Adrenal gland (tissue), 12 donors: ENCODE results near the gene CCNK. TPM values are rescaled to one million over a fixed set of nuclear protein-coding genes. Genes with fewer than 3 reads are reported as not detected.

Experiments
- DNase-seq, 7 donors: peaks; one replicate each; pipeline ENCODE4 v3.0.0-alpha.2; 2019 to 2020
- H3K27ac ChIP-seq, 5 donors: fragments of 200-600 bp; sonication (generic) in 4 of 5; 1 replicate in 3 of 5; 2 replicates in 2 of 5; pipeline versions ENCODE4 v1.5.1 to v1.8.0; 2016 to 2020; ENCODE audit warnings: mild to moderate bottlenecking in 1 of 5
- H3K27me3 ChIP-seq: fragments of 200-600 bp; 2 replicates; pipeline ENCODE4 v1.8.0; 2021
- H3K36me3 ChIP-seq, 2 donors: fragments of 200-600 bp; replicated peaks in 1 of 2; 1 replicate in 1 of 2; 2 replicates in 1 of 2; pipeline versions ENCODE4 v1.5.1 to v1.8.0; 2018 to 2022
- H3K4me1 ChIP-seq, 2 donors: fragments of 200-600 bp; replicated peaks in 1 of 2; 1 replicate in 1 of 2; 2 replicates in 1 of 2; pipeline versions ENCODE4 v1.5.1 to v1.8.0; 2018 to 2021
- H3K4me3 ChIP-seq, 4 donors: fragments of 200-600 bp; sonication (generic) in 3 of 4; one replicate each; pipeline ENCODE4 v1.5.1; 2016 to 2018
- H3K9me3 ChIP-seq, 3 donors: fragments of 200-600 bp; sonication (generic) in 1 of 3; replicated peaks in 1 of 3; 1 replicate in 2 of 3; 2 replicates in 1 of 3; pipeline versions ENCODE4 v1.5.1 to v1.8.0; 2016 to 2021
- POLR2A ChIP-seq, 2 donors: fragments of 450-650 bp; IDR thresholded peaks; one replicate each; pipeline ENCODE4 v1.6.1; 2017; ENCODE audit warnings: antibody characterized with exemption in 2 of 2, mild to moderate bottlenecking in 2 of 2, moderate library complexity in 1 of 2
- WGBS, 4 donors: extraction: QIAGEN DNeasy Blood & Tissue Kit in 2 of 4; methylation state at CpG; one replicate each; pipeline versions ENCODE4 v1.1.5 to v1.1.7; 2013 to 2017; 5-methylcytosine and 5-hydroxymethylcytosine counted together
- intact Hi-C, 2 donors: fragments of 100-400 bp; cut with DNase I; formaldehyde crosslinking; loops; one replicate each; pipeline versions ENCODE4 v1.14.1 to v1.15.0; 2022 to 2023
- polyA plus RNA-seq, 3 donors: library from polyadenylated mRNA; stranded (reverse); fragments of 200-250 nt in 2 of 3; fragments of 350-450 nt in 1 of 3; fragmentation: Illumina TruSeq in 1 of 3; extraction: RNeasy Lipid Tissue Mini Kit (QIAGEN cat#74804) in 1 of 3; gene quantifications; one replicate each; pipeline ENCODE4 v1.2.3, GENCODE V29; 2013 to 2014
- total RNA-seq, 9 donors: library from RNA; depleted of rRNA in 4 of 9; stranded (reverse); fragments of >200 nt in 4 of 9; fragments of 120-200 nt in 1 of 9; fragmentation: NEBNext Ultra II Directional in 1 of 9; extraction: Animal tissue kit (Norgen Biotek cat#: 25700) in 1 of 9; gene quantifications; one replicate each; pipeline versions ENCODE4 v1.1.0 to v1.2.4, GENCODE V29; 2013 to 2023
- TF ChIP-seq, protein P1 (sequence below), 6 experiments: fragments of 450-650 bp in 4 of 6; fragments of 200-600 bp in 2 of 6; sonication (generic) in 1 of 6; IDR thresholded peaks; 1 replicate in 5 of 6; 2 replicates in 1 of 6; pipeline versions ENCODE4 v1.5.1 to v1.8.0; 2016 to 2021; ENCODE audit warnings: antibody characterized with exemption in 6 of 6, mild to moderate bottlenecking in 2 of 6, moderate library complexity in 1 of 6
- donor health status: healthy with polysubstance abuse.
- donor health status: Bipolar disorder and iron deficiency.
- donor health status: DM: yes; HTN: yes; CAD: no.
- donor health status: DM: no; HTN: no; CAD: no.
- donor health status: DM: no; HTN: no; CAD: no.
- donor health status: DM: yes; HTN: yes; CAD: no.

Gene CCNK
- total and polyA plus RNA-seq, 12 donors = 9.9 to 44.3 (median 20.2) TPM

DNA sequence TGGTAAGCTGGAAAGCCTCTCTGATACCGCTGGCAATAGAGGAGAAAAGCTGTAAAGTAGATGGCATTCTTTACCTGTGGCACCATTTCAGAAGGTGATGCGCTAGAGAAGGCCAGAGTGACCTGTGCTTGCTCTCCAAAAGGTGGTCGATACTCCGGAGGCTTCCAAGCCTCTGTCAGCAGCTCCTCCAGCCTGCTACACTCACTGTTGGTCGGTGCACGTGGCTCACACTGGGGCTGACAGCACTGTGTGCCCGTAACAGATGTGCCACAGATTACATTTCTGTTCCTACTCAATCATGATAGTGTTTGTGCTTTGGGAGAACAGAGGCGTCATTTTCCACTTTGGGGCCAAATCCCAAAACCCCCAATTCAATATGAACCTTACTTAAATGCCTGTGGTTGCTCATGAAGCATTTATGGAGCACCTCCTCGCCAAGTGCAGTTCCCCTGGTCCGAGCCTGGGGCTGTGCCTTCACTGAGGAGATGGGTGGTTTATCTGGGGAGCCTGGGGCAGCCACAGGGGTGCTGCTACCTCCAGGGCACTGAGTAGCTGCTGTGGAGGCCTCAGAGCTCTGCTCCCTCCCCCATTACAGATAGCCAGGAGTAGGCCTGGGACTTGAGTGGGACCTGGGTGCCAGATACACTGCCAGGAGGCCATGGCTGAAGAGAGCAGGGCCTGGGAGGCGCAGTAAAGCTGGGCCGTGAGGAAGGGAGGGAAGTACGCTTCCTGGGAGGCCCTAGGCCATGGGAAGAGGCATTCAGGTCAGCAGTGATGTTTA lies 26.8 kb downstream of the CCNK start:
- Histone ChIP-seq H3K27me3 (no peaks in the 10 kb centered on the region), H3K27ac (no peak overlapping the region), H3K36me3 (peaks cover 0 to 85% of the 10 kb centered on the region in 2 donors), H3K9me3 (no peaks in the 10 kb centered on the region), H3K4me3 (no peak overlapping the region), H3K4me1 (no peaks in the 10 kb centered on the region)
- 88 to 94% (median 93%) methylated on average over 13 of the region's 13 CpGs for WGBS, 4 donors
- intact Hi-C loops = no loop called here
- TF ChIP-seq POLR2A (IDR thresholded peaks at IDR 0.05) = no peak
- peak in 1 of 7 donors; percentile 48 for DNase-seq

DNA sequence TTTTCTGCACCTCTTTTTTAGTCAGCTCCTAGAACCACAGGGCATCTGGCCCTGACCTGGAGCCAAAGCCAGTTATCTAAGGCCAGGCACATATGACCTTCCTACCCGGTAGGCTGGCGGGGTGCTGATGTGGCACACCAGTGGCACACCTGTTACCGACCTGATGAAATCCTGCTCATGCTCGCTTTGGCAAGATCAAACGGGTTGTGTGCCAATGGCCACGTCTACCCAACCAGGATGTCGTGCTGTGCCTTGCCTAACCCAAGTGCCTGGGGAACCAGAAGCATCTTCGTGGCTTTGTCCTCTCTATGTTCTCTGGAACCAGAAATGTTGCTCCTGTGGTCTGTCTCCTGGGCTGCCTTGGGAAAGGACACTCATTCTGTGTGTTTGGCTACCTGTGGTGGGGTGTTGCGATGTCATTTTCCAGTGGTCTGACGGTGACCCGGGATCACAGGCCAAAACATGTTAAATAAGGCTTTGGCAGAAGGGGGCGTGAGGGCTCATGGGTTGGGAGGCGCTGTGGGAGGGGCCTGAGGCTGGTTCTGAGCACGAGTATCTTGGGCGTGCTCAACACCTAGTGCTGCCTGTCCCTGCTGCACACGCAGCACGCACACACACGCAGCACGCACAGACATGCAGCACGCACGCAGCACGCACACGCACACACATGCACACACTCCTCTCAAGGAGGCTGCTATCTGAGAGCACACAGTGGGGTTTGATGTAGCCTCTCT lies 27.9 kb downstream of the CCNK start:
- Histone ChIP-seq H3K27me3 (no peaks in the 10 kb centered on the region), H3K4me1 (no peaks in the 10 kb centered on the region), H3K36me3 (peaks cover 0 to 81% of the 10 kb centered on the region in 2 donors), H3K4me3 (no peak overlapping the region), H3K27ac (no peak overlapping the region), H3K9me3 (no peaks in the 10 kb centered on the region)
- TF ChIP-seq POLR2A (IDR thresholded peaks at IDR 0.05) = no peak
- TF ChIP-seq, protein P1, sequence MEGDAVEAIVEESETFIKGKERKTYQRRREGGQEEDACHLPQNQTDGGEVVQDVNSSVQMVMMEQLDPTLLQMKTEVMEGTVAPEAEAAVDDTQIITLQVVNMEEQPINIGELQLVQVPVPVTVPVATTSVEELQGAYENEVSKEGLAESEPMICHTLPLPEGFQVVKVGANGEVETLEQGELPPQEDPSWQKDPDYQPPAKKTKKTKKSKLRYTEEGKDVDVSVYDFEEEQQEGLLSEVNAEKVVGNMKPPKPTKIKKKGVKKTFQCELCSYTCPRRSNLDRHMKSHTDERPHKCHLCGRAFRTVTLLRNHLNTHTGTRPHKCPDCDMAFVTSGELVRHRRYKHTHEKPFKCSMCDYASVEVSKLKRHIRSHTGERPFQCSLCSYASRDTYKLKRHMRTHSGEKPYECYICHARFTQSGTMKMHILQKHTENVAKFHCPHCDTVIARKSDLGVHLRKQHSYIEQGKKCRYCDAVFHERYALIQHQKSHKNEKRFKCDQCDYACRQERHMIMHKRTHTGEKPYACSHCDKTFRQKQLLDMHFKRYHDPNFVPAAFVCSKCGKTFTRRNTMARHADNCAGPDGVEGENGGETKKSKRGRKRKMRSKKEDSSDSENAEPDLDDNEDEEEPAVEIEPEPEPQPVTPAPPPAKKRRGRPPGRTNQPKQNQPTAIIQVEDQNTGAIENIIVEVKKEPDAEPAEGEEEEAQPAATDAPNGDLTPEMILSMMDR (IDR thresholded peaks at IDR 0.05) = no peak
- peak in 2 of 7 donors; percentile 21 to 54 for DNase-seq
- intact Hi-C loops = no loop called here
- 70 to 83% (median 79%) methylated on average over 9 to 23 of the region's 23 CpGs for WGBS, 4 donors

DNA sequence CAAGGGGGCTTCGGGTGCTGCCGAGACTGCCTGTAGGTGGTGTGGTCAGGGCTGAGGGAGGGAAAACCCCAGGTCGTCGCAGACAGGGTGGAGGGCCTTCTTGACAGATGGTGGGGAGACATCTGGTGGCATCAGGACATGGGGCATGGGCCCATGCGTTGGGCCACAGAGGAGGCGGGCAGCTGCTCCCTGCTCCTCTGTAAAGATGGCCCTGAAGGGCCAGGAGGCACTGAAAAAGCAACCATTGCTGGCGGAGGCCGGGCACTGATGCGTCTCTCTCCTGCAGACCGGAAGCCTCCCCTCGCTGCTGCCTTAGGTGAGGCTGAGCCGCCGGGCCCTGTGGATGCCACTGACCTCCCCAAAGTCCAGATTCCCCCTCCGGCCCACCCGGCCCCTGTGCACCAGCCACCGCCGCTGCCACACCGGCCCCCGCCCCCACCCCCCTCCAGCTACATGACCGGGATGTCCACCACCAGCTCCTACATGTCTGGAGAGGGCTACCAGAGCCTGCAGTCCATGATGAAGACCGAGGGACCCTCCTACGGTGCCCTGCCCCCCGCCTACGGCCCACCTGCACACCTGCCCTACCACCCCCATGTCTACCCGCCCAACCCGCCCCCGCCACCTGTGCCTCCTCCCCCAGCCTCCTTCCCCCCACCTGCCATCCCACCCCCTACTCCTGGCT lies 28.8 kb downstream of the CCNK start:
- Histone ChIP-seq H3K36me3 (peaks cover 0 to 83% of the 10 kb centered on the region in 2 donors), H3K9me3 (no peaks in the 10 kb centered on the region), H3K27ac (no peak overlapping the region), H3K4me3 (no peak overlapping the region), H3K27me3 (no peaks in the 10 kb centered on the region), H3K4me1 (no peaks in the 10 kb centered on the region)
- intact Hi-C loops = no loop called here
- 87 to 93% (median 90%) methylated on average over 16 to 27 of the region's 27 CpGs for WGBS, 4 donors
- DNase-seq = peak in 1 of 7 donors; percentile 48
- no peak for TF ChIP-seq POLR2A (IDR thresholded peaks at IDR 0.05)
- TF ChIP-seq, protein P1 (IDR thresholded peaks at IDR 0.05) = no peak

DNA sequence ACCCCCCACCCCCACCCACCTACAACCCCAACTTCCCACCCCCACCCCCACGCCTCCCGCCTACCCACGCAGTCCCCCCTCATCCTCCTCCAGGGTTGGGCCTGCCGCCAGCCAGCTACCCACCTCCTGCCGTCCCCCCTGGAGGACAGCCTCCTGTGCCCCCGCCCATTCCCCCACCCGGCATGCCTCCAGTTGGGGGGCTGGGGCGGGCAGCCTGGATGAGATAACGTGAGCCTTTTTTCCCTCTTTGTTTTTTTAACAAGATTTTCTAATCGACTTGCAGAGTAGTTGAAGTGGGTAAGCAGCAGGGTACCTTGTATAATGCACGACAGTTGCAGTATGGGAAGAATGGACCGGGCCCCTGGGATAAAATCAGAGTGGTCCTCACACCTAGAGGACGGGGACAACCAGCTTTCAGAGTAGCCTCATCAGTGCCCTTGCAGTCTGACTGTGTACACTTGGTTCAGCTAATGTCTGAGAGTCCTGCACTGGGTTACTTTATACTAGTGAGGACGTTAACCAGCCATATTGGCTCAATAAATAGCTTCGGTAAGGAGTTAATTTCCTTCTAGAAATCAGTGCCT lies 29.4 kb downstream of the CCNK start:
- Histone ChIP-seq H3K27ac (peak overlapping the region in 1 of 5 donors; percentile 17), H3K4me3 (no peak overlapping the region), H3K36me3 (peaks cover 0 to 77% of the 10 kb centered on the region in 2 donors), H3K27me3 (no peaks in the 10 kb centered on the region), H3K4me1 (no peaks in the 10 kb centered on the region), H3K9me3 (no peaks in the 10 kb centered on the region)
- intact Hi-C loops = no loop called here
- 72 to 80% (median 78%) methylated on average over 10 to 15 of the region's 15 CpGs for WGBS, 4 donors
- DNase-seq = peak in 1 of 7 donors; percentile 45
- no peak for TF ChIP-seq POLR2A (IDR thresholded peaks at IDR 0.05)
- TF ChIP-seq, protein P1 (IDR thresholded peaks at IDR 0.05) = no peak
